Panc1 (cell line): ENCODE results near the gene CARD10.

Source experiments
- REST ChIP-seq, 2 experiments: IDR thresholded peaks; 2 replicates each; pipeline ENCODE4 v1.6.1; 2011 to 2012; ENCODE audit warnings: low read depth in 2 of 2, control low read depth in 1 of 2, low read length in 1 of 2, mild to moderate bottlenecking in 1 of 2, moderate library complexity in 1 of 2; ENCODE audit not compliant: insufficient read depth in 1 of 2
- SIN3A ChIP-seq: IDR thresholded peaks from 2 replicates; pipeline ENCODE4 v1.6.1; 2012; ENCODE audit warnings: low read depth, mild to moderate bottlenecking, low read length, moderate library complexity, borderline replicate concordance; ENCODE audit not compliant: insufficient read depth

DNA sequence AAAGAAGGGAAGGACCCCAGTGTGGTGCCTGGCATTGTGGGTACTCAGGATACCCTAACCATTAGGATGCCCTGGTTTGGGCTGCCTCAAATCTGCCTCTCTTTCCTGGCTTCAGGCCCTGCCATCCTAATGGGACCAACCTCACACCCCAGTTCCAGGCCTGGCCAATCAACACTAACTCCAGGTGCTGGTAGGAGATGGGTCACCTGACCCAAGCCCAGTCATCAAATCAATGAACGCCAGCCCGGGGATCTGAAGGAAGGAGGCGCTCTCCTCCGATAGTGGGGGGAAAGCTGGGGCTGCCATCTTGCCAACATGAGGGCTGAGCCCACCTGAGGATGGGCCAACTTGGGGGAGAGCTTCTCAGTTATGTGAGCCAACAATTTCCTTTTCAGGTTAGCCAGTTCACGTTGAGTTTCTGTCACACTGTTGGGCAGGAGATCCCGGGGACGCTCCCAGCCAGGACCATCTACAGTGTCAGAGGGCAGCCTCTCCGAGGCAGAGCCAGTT lies 45.7 kb downstream of the CARD10 start:
- TF ChIP-seq SIN3A (no peak), REST (IDR thresholded peaks at IDR 0.05; ENCODE audit: insufficient read depth in 1 of 2, low read depth in 2 of 2, low read length in 1 of 2) (no peak)
